Neural progenitor cell (in vitro differentiated cells): Measurements from ENCODE around the gene NPEPL1. TPM values are rescaled to one million over a fixed set of nuclear protein-coding genes. Genes with fewer than 3 reads are reported as not detected.

Source experiments
- DNase-seq: peaks from one replicate; pipeline ENCODE4 v3.0.0-alpha.2; 2016; ENCODE audit warnings: low spot score
- H2AFZ ChIP-seq: fragments of 200-600 bp; sonication (generic); replicated peaks from 2 replicates; pipeline ENCODE4 v1.6.1; 2016; ENCODE audit warnings: antibody characterized with exemption
- H3F3A ChIP-seq: fragments of 200-600 bp; sonication (generic); 2 replicates; pipeline ENCODE4 v1.6.1; 2016; ENCODE audit warnings: antibody characterized with exemption, low read depth
- H3K27ac ChIP-seq: fragments of 200-600 bp; sonication (generic); 2 replicates; pipeline ENCODE4 v1.5.1; 2016; ENCODE audit warnings: mild to moderate bottlenecking
- H3K27me3 ChIP-seq: fragments of 200-600 bp; sonication (generic); 2 replicates; pipeline ENCODE4 v1.6.1; 2016; ENCODE audit warnings: mild to moderate bottlenecking, moderate library complexity
- H3K36me3 ChIP-seq: fragments of 200-600 bp; sonication (generic); 2 replicates; pipeline ENCODE4 v1.5.1; 2016
- H3K4me1 ChIP-seq: fragments of 200-600 bp; sonication (generic); 2 replicates; pipeline ENCODE4 v1.6.1; 2016; ENCODE audit warnings: mixed run types
- H3K4me2 ChIP-seq: fragments of 200-600 bp; sonication (generic); 2 replicates; pipeline ENCODE4 v1.6.1; 2016
- H3K4me3 ChIP-seq: fragments of 200-600 bp; sonication (generic); 2 replicates; pipeline ENCODE4 v1.5.1; 2016
- H3K79me2 ChIP-seq: fragments of 200-600 bp; sonication (generic); 2 replicates; pipeline ENCODE4 v1.6.1; 2016; ENCODE audit warnings: low read depth
- H3K9ac ChIP-seq: fragments of 200-600 bp; sonication (generic); 2 replicates; pipeline ENCODE4 v1.6.1; 2016
- H3K9me3 ChIP-seq: fragments of 200-600 bp; sonication (generic); 2 replicates; pipeline ENCODE4 v1.5.1; 2016; ENCODE audit warnings: low read depth
- H4K20me1 ChIP-seq: fragments of 200-600 bp; sonication (generic); 2 replicates; pipeline ENCODE4 v1.6.1; 2016; ENCODE audit warnings: low read depth
- H3K27ac Mint-ChIP-seq: 3 replicates; pipeline ENCODE4 v1.8.0; 2021; ENCODE audit warnings: mixed read lengths
- H3K27me3 Mint-ChIP-seq: 2 replicates; pipeline ENCODE4 v1.8.0; 2022; ENCODE audit warnings: low read depth, mild to moderate bottlenecking, inconsistent platforms, moderate library complexity, mixed read lengths; ENCODE audit not compliant: insufficient read depth
- H3K36me3 Mint-ChIP-seq: 3 replicates; pipeline ENCODE4 v1.8.0; 2021; ENCODE audit warnings: mixed read lengths
- H3K4me1 Mint-ChIP-seq: 3 replicates; pipeline ENCODE4 v1.8.0; 2021; ENCODE audit warnings: mixed read lengths
- H3K4me3 Mint-ChIP-seq: 3 replicates; pipeline ENCODE4 v1.8.0; 2021; ENCODE audit warnings: mild to moderate bottlenecking, moderate library complexity, mixed read lengths
- H3K9me3 Mint-ChIP-seq: 3 replicates; pipeline ENCODE4 v1.8.0; 2020; ENCODE audit warnings: mixed read lengths
- CTCF ChIP-seq: fragments of 200-600 bp; sonication (generic); IDR thresholded peaks from 2 replicates; pipeline ENCODE4 v1.5.1; 2017; ENCODE audit warnings: antibody characterized with exemption, mild to moderate bottlenecking
- EZH2 ChIP-seq: fragments of 200-600 bp; sonication (generic); IDR thresholded peaks from 2 replicates; pipeline ENCODE4 v1.6.1; 2017; ENCODE audit warnings: antibody characterized with exemption, mild to moderate bottlenecking, moderate library complexity
- EZH2phosphoT487 ChIP-seq: fragments of 200-600 bp; sonication (generic); IDR thresholded peaks from 2 replicates; pipeline ENCODE4 v1.6.1; 2017; ENCODE audit warnings: antibody characterized with exemption
- total RNA-seq: library from RNA; depleted of rRNA; stranded (reverse); fragments of >200 nt; gene quantifications from 2 replicates; pipeline ENCODE4 v1.2.3, GENCODE V29; 2015; ENCODE audit warnings: low replicate concordance

NPEPL1 gene
- total RNA-seq, 1 donor from 2014 or later: 10.9 TPM

DNA sequence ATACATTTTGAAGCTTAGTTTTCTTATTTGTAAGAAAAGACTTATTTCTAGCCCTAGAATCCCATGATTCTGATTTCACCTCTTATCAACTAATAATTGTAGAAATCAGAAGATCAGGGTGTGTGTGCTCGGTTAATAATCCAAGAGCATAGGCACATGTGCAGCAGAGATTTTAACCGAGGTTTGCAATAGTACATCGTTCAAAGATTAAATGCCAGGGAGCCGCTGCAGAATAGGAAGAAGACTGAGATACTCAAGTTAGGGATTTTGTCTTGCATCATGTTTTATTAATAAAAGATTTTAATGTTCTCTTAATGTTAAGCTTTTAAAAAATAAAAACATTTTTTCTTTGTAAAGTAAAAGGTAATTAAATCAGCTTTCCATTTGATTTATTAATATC is 34.6 kb upstream of the NPEPL1 start:
- no peak overlapping the region for H3K9ac ChIP-seq
- DNase-seq: no peak
- peaks cover 100% of the 10 kb centered on the region for H4K20me1 ChIP-seq
- Mint-ChIP-seq H3K27me3 (no peaks in the 10 kb centered on the region), H3K4me3 (no peak overlapping the region), H3K9me3 (no peaks in the 10 kb centered on the region), H3K4me1 (peaks cover 39% of the 10 kb centered on the region), H3K27ac (no peak overlapping the region), H3K36me3 (no peaks in the 10 kb centered on the region)
- H3K36me3 ChIP-seq: no peaks in the 10 kb centered on the region
- H3K27me3 ChIP-seq: no peaks in the 10 kb centered on the region
- TF ChIP-seq EZH2phosphoT487 (no peak), CTCF (no peak), EZH2 (no peak)
- peak overlapping the region; percentile 95 for H3K4me2 ChIP-seq
- no peaks in the 10 kb centered on the region for H3K9me3 ChIP-seq
- H3K4me3 ChIP-seq: no peak overlapping the region
- H3K79me2 ChIP-seq: peaks cover 100% of the 10 kb centered on the region
- no peak overlapping the region for H2AFZ ChIP-seq
- H3F3A ChIP-seq: peaks cover 16% of the 10 kb centered on the region
- H3K4me1 ChIP-seq: peaks cover 59% of the 10 kb centered on the region
- no peak overlapping the region for H3K27ac ChIP-seq

GRCh38 chr20:58658760-58659159 is 33.8 kb upstream of the NPEPL1 start:
- H4K20me1 ChIP-seq: peaks cover 100% of the 10 kb centered on the region
- H3K4me3 ChIP-seq: no peak overlapping the region

DNA sequence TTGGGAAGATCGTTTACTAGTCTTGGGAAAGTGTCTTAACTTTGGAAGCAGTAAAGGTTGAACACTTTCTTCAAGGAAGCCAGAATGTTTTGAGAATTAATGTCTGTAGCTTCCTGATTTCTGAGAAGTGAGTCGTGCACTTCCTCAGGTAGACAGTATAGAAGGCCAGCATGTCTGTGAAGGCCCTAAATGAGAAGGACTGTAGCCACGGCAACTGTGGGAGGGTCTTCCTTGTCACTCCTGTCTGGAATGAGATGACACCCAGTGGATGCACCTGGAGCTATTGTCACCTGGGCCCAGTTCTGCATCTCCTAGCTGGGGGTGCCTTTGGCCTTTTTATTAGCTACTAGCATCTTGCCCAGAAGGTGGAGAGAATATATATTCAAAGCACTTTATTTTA is 32.8 kb upstream of the NPEPL1 start:
- TF ChIP-seq EZH2phosphoT487 (no peak), EZH2 (no peak), CTCF (no peak)
- no peak overlapping the region for H3K27ac Mint-ChIP-seq
- Histone ChIP-seq H3K27ac (no peak overlapping the region), H3K9me3 (no peaks in the 10 kb centered on the region), H2AFZ (no peak overlapping the region), H3K9ac (no peak overlapping the region), H3K4me2 (no peak overlapping the region), H3K4me1 (peaks cover 41% of the 10 kb centered on the region), H3F3A (peaks cover 15% of the 10 kb centered on the region), H3K36me3 (no peaks in the 10 kb centered on the region), H3K79me2 (peaks cover 100% of the 10 kb centered on the region), H3K27me3 (no peaks in the 10 kb centered on the region), H4K20me1 (peaks cover 100% of the 10 kb centered on the region), H3K4me3 (no peak overlapping the region)
- no peaks in the 10 kb centered on the region for H3K27me3 Mint-ChIP-seq
- no peaks in the 10 kb centered on the region for H3K36me3 Mint-ChIP-seq
- no peak overlapping the region for H3K4me3 Mint-ChIP-seq
- no peak for DNase-seq
- H3K4me1 Mint-ChIP-seq: peaks cover 33% of the 10 kb centered on the region
- H3K9me3 Mint-ChIP-seq: no peaks in the 10 kb centered on the region

More at GRCh38 chr20:58658760-58659159, 33.8 kb upstream of the NPEPL1 start:
- TF ChIP-seq CTCF (no peak), EZH2 (no peak), EZH2phosphoT487 (no peak)
- peaks cover 15% of the 10 kb centered on the region for H3F3A ChIP-seq
- no peak overlapping the region for H2AFZ ChIP-seq
- H3K9me3 ChIP-seq: no peaks in the 10 kb centered on the region
- Mint-ChIP-seq H3K4me3 (no peak overlapping the region), H3K27ac (no peak overlapping the region), H3K27me3 (no peaks in the 10 kb centered on the region), H3K36me3 (no peaks in the 10 kb centered on the region), H3K4me1 (peaks cover 33% of the 10 kb centered on the region), H3K9me3 (no peaks in the 10 kb centered on the region)
- H3K4me1 ChIP-seq: peaks cover 52% of the 10 kb centered on the region
- peaks cover 100% of the 10 kb centered on the region for H3K79me2 ChIP-seq
- no peaks in the 10 kb centered on the region for H3K36me3 ChIP-seq
- H3K4me2 ChIP-seq: no peak overlapping the region
- no peak overlapping the region for H3K9ac ChIP-seq
- no peak overlapping the region for H3K27ac ChIP-seq
- no peak for DNase-seq
- no peaks in the 10 kb centered on the region for H3K27me3 ChIP-seq
